Neural cell (in vitro differentiated cells): ENCODE data around the gene TNRC6A. TPM values are rescaled to one million over a fixed set of nuclear protein-coding genes. Genes with fewer than 3 reads are reported as not detected.

Experiments used
- H2AFZ ChIP-seq: fragments of 200-600, 300-800 bp; sonication (generic), shearing (Covaris generic); 2 replicates; pipeline ENCODE4 v1.6.0; 2014; ENCODE audit warnings: low read depth, mild to moderate bottlenecking, antibody characterized with exemption, low read length, moderate library complexity
- H3F3A ChIP-seq: fragments of 200-600 bp; shearing (Covaris generic); 2 replicates; pipeline ENCODE4 v1.6.1; 2016; ENCODE audit warnings: mild to moderate bottlenecking, moderate library complexity, mixed read lengths, antibody characterized with exemption, low read length; ENCODE audit not compliant: insufficient read depth, poor library complexity, severe bottlenecking
- H3K27ac ChIP-seq: fragments of 200-600, 300-800 bp; sonication (generic), shearing (Covaris generic); 2 replicates; pipeline ENCODE4 v1.5.1; 2014; ENCODE audit warnings: mild to moderate bottlenecking, low read length, moderate library complexity
- H3K27me3 ChIP-seq: fragments of 300-800, 200-600 bp; sonication (generic), shearing (Covaris generic); 2 replicates; pipeline ENCODE4 v1.6.0; 2014; ENCODE audit warnings: mild to moderate bottlenecking, low read depth, low read length, moderate library complexity; ENCODE audit not compliant: insufficient read depth
- H3K36me3 ChIP-seq: fragments of 300-800, 200-600 bp; sonication (generic), shearing (Covaris generic); 2 replicates; pipeline ENCODE4 v1.5.1; 2014; ENCODE audit warnings: mild to moderate bottlenecking, antibody characterized with exemption, low read length, moderate library complexity; ENCODE audit not compliant: insufficient read depth
- H3K4me2 ChIP-seq: fragments of 300-800, 200-600 bp; sonication (generic), shearing (Covaris generic); 2 replicates; pipeline ENCODE4 v1.6.0; 2014; ENCODE audit warnings: mild to moderate bottlenecking, low read length
- H3K4me3 ChIP-seq: fragments of 300-800, 200-600 bp; sonication (generic), shearing (Covaris generic); 2 replicates; pipeline ENCODE4 v1.5.1; 2014; ENCODE audit warnings: mild to moderate bottlenecking, low read length, moderate library complexity
- H3K79me2 ChIP-seq: fragments of 200-600 bp; shearing (Covaris generic); replicated peaks from 2 replicates; pipeline ENCODE4 v1.6.0; 2014; ENCODE audit warnings: mild to moderate bottlenecking, low read length, moderate library complexity; ENCODE audit not compliant: insufficient read depth
- H3K9ac ChIP-seq: fragments of 300-800, 200-600 bp; sonication (generic), shearing (Covaris generic); 2 replicates; pipeline ENCODE4 v1.6.1; 2016; ENCODE audit warnings: mild to moderate bottlenecking, low read length, mixed read lengths
- H3K9me2 ChIP-seq: fragments of 200-600 bp; shearing (Covaris generic); 2 replicates; pipeline ENCODE4 v1.6.1; 2016; ENCODE audit warnings: mild to moderate bottlenecking, low read length, mixed read lengths; ENCODE audit not compliant: insufficient read depth
- H3K9me3 ChIP-seq: fragments of 200-600, 300-800 bp; sonication (generic), shearing (Covaris generic); 2 replicates; pipeline ENCODE4 v1.6.1; 2016; ENCODE audit warnings: mild to moderate bottlenecking, mixed run types, low read length, moderate library complexity, mixed read lengths
- H4K20me1 ChIP-seq: fragments of 200-600 bp; shearing (Covaris generic); 2 replicates; pipeline ENCODE4 v1.6.1; 2016; ENCODE audit warnings: mild to moderate bottlenecking, mixed run types; ENCODE audit not compliant: insufficient read depth
- CTCF ChIP-seq: fragments of 450-650 bp; IDR thresholded peaks from 2 replicates; pipeline ENCODE4 v1.5.1; 2014; ENCODE audit warnings: antibody characterized with exemption, mild to moderate bottlenecking, moderate library complexity; ENCODE audit not compliant: poor library complexity, severe bottlenecking
- EP300 ChIP-seq: fragments of 450-650 bp; conservative IDR thresholded peaks from 2 replicates; pipeline ENCODE4 v1.6.1; 2014; ENCODE audit warnings: antibody characterized with exemption, mild to moderate bottlenecking, moderate library complexity; ENCODE audit not compliant: poor library complexity, severe bottlenecking
- EZH2 ChIP-seq: fragments of 200-600, 300-800 bp; shearing (Covaris generic), sonication (generic); IDR thresholded peaks from 2 replicates; pipeline ENCODE4 v1.6.1; 2014; ENCODE audit warnings: antibody characterized with exemption, low read length, borderline replicate concordance, mild to moderate bottlenecking; ENCODE audit not compliant: insufficient read depth, poor library complexity, severe bottlenecking
- MXI1 ChIP-seq: fragments of 450-650 bp; conservative IDR thresholded peaks from 2 replicates; pipeline ENCODE4 v1.6.1; 2014; ENCODE audit warnings: antibody characterized with exemption, mild to moderate bottlenecking; ENCODE audit not compliant: poor library complexity, severe bottlenecking
- POLR2AphosphoS5 ChIP-seq: IDR thresholded peaks from 2 replicates; pipeline ENCODE4 v1.6.1; 2012
- RAD21 ChIP-seq: fragments of 450-650 bp; conservative IDR thresholded peaks from 2 replicates; pipeline ENCODE4 v1.6.1; 2014; ENCODE audit warnings: antibody characterized with exemption, mild to moderate bottlenecking, moderate library complexity
- REST ChIP-seq: IDR thresholded peaks from 2 replicates; pipeline ENCODE4 v1.6.1; 2012; ENCODE audit warnings: borderline replicate concordance
- SMC3 ChIP-seq: fragments of 450-650 bp; conservative IDR thresholded peaks from 2 replicates; pipeline ENCODE4 v1.6.1; 2014; ENCODE audit warnings: antibody characterized with exemption, mild to moderate bottlenecking, moderate library complexity; ENCODE audit not compliant: poor library complexity
- TAF1 ChIP-seq: IDR thresholded peaks from 2 replicates; pipeline ENCODE4 v1.6.1; 2012; ENCODE audit warnings: low read depth
- polyA plus RNA-seq: library from polyadenylated mRNA; depleted of rRNA; stranded (reverse); fragments of >200 nt; gene quantifications from 2 replicates; pipeline ENCODE4 v1.2.3, GENCODE V29; 2014

Gene TNRC6A
- polyA plus RNA-seq, 1 donor from 2014 or later = 32.1 TPM

DNA sequence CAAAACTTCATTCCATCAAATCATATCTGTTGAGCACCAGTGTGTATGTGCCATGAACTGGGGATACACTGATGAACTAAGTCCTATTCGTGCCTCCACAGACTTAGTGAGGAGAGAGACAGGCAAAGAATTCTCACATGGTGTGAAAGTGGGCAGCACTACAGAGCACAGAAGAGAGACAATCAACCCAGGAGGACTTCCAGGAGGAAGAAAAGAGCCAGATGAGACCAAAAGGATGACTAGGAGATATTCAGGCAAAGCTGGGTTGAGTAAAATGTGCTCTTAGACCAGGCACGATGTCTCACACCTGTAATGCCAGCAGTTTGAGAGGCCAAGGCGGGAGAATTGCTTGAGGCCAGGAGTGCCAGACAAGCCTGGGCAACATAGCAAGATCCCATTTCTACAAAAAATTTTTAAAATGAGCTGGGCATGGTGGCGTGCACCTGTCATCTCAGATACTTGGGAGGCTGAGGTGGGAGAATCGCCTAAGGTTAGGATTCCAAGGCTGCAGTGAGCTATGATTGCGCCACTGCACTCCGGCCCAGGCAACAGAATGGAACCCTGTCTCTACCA is 30.2 kb upstream of the TNRC6A start:
- H3K4me2 ChIP-seq = no peak overlapping the region
- no peaks in the 10 kb centered on the region for H3K79me2 ChIP-seq
- H3K9me3 ChIP-seq = no peaks in the 10 kb centered on the region
- no peak overlapping the region for H3K9ac ChIP-seq
- no peak overlapping the region for H2AFZ ChIP-seq
- H3K4me3 ChIP-seq = no peak overlapping the region
- no peaks in the 10 kb centered on the region for H3F3A ChIP-seq
- H3K27me3 ChIP-seq = no peaks in the 10 kb centered on the region
- no peak overlapping the region for H3K27ac ChIP-seq
- TF ChIP-seq EP300 (no peak), SMC3 (no peak), TAF1 (no peak), MXI1 (no peak), REST (no peak), RAD21 (no peak), POLR2AphosphoS5 (no peak), CTCF (no peak), EZH2 (no peak)
- no peaks in the 10 kb centered on the region for H3K36me3 ChIP-seq
- no peaks in the 10 kb centered on the region for H4K20me1 ChIP-seq
- H3K9me2 ChIP-seq = no peaks in the 10 kb centered on the region

DNA sequence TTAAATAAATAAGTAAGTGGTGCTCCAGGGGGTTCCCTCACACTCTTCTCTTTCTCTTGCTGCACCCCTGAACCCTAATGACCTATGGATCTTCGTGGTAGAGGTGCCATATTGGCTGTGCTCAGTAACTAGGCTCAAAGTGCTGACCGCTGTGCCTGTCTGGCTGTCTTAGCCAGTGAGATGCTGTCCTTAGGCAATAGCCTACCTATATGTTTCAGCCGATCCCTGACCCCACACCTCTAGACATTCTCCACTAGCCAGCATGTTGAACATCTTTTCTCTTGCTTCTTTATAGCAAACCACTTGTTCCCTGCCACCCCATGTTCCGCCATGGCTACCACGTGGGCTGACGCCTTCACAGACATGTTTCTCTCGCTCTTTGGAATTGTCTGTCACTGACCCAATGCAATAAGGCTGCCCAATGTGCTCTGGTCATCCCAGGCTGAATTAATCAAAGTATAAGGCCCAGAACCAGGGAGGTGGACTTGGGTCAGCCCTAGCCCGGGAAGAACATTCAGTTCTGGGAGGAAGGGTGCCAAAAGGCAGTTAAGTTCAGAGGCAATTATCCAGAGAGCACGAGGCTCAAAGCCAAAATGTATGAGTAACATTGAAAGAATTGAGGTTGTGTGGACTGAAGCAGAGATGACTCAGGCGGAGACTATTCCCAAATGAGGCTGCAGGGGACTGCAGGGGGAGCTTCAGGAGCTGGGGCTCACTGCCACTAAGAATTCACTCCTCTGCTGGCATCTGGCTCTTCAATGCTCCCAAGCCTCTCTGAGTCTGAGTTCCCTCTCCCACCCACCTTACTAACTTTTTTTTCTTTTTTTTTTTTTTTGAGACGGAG is 28.7 kb upstream of the TNRC6A start:
- no peaks in the 10 kb centered on the region for H3K9me3 ChIP-seq
- TF ChIP-seq EP300 (no peak), TAF1 (no peak), REST (no peak), EZH2 (no peak), SMC3 (no peak), RAD21 (no peak), CTCF (no peak)
- no peaks in the 10 kb centered on the region for H3K79me2 ChIP-seq
- no peak overlapping the region for H3K27ac ChIP-seq
- no peak overlapping the region for H3K4me2 ChIP-seq
- no peaks in the 10 kb centered on the region for H3K27me3 ChIP-seq
- H3K36me3 ChIP-seq = no peaks in the 10 kb centered on the region
- H3K9ac ChIP-seq = no peak overlapping the region
- H4K20me1 ChIP-seq = no peaks in the 10 kb centered on the region
- no peaks in the 10 kb centered on the region for H3F3A ChIP-seq
- no peak overlapping the region for H3K4me3 ChIP-seq
- H3K9me2 ChIP-seq = no peaks in the 10 kb centered on the region
- no peak overlapping the region for H2AFZ ChIP-seq
